ENCODE results near the gene CMTM8. TPM values are rescaled to one million over a fixed set of nuclear protein-coding genes. Genes with fewer than 3 reads are reported as not detected.

CMTM8 gene
- total RNA-seq, 2 donors from 2014 or later, result 5.8 to 11.6 TPM

DNA sequence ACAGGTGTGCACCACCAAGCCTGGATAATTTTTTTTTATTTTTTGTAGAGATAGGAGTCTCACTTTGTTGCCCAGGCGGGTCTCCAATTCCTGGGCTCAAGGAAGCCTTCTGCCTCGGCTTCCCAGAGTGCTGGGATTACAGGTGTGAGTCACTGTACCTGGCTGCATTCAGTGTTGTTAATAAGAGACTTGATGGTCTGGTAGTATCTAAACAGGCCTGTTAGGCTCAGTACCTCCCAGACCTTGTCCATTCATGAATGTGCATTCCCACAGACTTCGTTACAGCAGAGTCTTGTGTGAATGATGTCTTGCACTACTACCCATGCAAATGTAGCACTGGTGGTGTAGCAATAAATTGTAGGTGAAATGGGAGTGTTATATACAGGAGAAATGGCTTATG lies 17.7 kb downstream of the CMTM8 start:
- H3K9me3 Mint-ChIP-seq, result peaks cover 14% of the 10 kb centered on the region
- H3K27me3 Mint-ChIP-seq (ENCODE audit: insufficient read depth), result no peaks in the 10 kb centered on the region
- H3K36me3 Mint-ChIP-seq (ENCODE audit: low read depth), result peaks cover 4% of the 10 kb centered on the region
- H3K27ac Mint-ChIP-seq, result no peak overlapping the region
- Histone ChIP-seq H3K4me3 (ENCODE audit: low read length) (no peak overlapping the region), H3K27me3 (ENCODE audit: control insufficient read depth, insufficient read depth, low read length, poor library complexity, severe bottlenecking) (no peaks in the 10 kb centered on the region), H3K9me3 (ENCODE audit: control insufficient read depth, low read length) (peaks cover 6% of the 10 kb centered on the region), H3K9ac (ENCODE audit: extremely low read depth, low read length, poor library complexity, severe bottlenecking) (no peak overlapping the region), H3K27ac (ENCODE audit: low read depth, low read length) (no peak overlapping the region), H3K4me1 (ENCODE audit: control insufficient read depth, insufficient read depth, low read length) (no peaks in the 10 kb centered on the region), H3K36me3 (ENCODE audit: control insufficient read depth, insufficient read depth, low read length) (no peaks in the 10 kb centered on the region)
- no peak overlapping the region for H3K4me3 Mint-ChIP-seq
- H3K4me1 Mint-ChIP-seq, result peaks cover 4% of the 10 kb centered on the region
- TF ChIP-seq, protein P1, sequence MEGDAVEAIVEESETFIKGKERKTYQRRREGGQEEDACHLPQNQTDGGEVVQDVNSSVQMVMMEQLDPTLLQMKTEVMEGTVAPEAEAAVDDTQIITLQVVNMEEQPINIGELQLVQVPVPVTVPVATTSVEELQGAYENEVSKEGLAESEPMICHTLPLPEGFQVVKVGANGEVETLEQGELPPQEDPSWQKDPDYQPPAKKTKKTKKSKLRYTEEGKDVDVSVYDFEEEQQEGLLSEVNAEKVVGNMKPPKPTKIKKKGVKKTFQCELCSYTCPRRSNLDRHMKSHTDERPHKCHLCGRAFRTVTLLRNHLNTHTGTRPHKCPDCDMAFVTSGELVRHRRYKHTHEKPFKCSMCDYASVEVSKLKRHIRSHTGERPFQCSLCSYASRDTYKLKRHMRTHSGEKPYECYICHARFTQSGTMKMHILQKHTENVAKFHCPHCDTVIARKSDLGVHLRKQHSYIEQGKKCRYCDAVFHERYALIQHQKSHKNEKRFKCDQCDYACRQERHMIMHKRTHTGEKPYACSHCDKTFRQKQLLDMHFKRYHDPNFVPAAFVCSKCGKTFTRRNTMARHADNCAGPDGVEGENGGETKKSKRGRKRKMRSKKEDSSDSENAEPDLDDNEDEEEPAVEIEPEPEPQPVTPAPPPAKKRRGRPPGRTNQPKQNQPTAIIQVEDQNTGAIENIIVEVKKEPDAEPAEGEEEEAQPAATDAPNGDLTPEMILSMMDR (conservative IDR thresholded peaks at IDR 0.05), result no peak
- DNase-seq, result no peak
- 87 to 93% methylated on average over 3 of the region's 3 CpGs for WGBS, 2 experiments (ENCODE audit: insufficient coverage in 1 of 2, insufficient read length in 1 of 2)

DNA sequence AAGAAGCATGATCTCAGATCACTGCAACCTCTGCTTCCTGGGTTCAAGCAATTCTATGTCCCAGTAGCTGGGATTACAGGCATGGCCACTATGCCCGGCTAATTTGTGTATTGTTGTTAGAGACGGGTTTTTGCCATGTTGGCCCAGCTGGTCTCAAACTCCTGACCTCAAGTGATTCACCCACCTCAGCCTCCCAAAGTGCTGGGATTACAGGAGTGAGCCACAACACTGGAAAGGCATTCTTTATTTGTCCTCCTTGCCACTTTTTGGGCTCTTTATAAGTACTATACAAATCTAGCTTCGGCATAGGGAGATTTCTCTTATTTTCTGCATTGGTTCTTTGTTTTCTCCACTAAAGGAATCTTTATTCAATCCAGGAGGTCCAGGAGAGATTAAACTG lies 18.6 kb downstream of the CMTM8 start:
- peaks cover 4% of the 10 kb centered on the region for H3K4me1 Mint-ChIP-seq
- Histone ChIP-seq H3K36me3 (ENCODE audit: control insufficient read depth, insufficient read depth, low read length) (no peaks in the 10 kb centered on the region), H3K9me3 (ENCODE audit: control insufficient read depth, low read length) (peaks cover 6% of the 10 kb centered on the region), H3K9ac (ENCODE audit: extremely low read depth, low read length, poor library complexity, severe bottlenecking) (no peak overlapping the region), H3K4me1 (ENCODE audit: control insufficient read depth, insufficient read depth, low read length) (no peaks in the 10 kb centered on the region), H3K27ac (ENCODE audit: low read depth, low read length) (no peak overlapping the region), H3K27me3 (ENCODE audit: control insufficient read depth, insufficient read depth, low read length, poor library complexity, severe bottlenecking) (no peaks in the 10 kb centered on the region), H3K4me3 (ENCODE audit: low read length) (no peak overlapping the region)
- DNase-seq, result no peak
- H3K36me3 Mint-ChIP-seq (ENCODE audit: low read depth), result peaks cover 4% of the 10 kb centered on the region
- TF ChIP-seq, protein P1 (conservative IDR thresholded peaks at IDR 0.05), result no peak
- no peak overlapping the region for H3K4me3 Mint-ChIP-seq
- H3K27me3 Mint-ChIP-seq (ENCODE audit: insufficient read depth), result no peaks in the 10 kb centered on the region
- H3K27ac Mint-ChIP-seq, result no peak overlapping the region
- 71 to 85% methylated on average over 1 to 3 of the region's 3 CpGs for WGBS, 2 experiments (ENCODE audit: insufficient coverage in 1 of 2, insufficient read length in 1 of 2)
- H3K9me3 Mint-ChIP-seq, result peaks cover 14% of the 10 kb centered on the region

- Mint-ChIP-seq H3K36me3 (ENCODE audit: low read depth) (peaks cover 7% of the 10 kb centered on the region), H3K27ac (no peak overlapping the region), H3K27me3 (ENCODE audit: insufficient read depth) (no peaks in the 10 kb centered on the region), H3K4me1 (peaks cover 4% of the 10 kb centered on the region), H3K4me3 (no peak overlapping the region), H3K9me3 (peaks cover 14% of the 10 kb centered on the region)
- peaks cover 6% of the 10 kb centered on the region for H3K9me3 ChIP-seq (ENCODE audit: control insufficient read depth, low read length)
- H3K27ac ChIP-seq (ENCODE audit: low read depth, low read length), result no peak overlapping the region
- no peaks in the 10 kb centered on the region for H3K27me3 ChIP-seq (ENCODE audit: control insufficient read depth, insufficient read depth, low read length, poor library complexity, severe bottlenecking)
- TF ChIP-seq, protein P1 (conservative IDR thresholded peaks at IDR 0.05), result no peak
- WGBS, 2 experiments (ENCODE audit: insufficient coverage in 1 of 2, insufficient read length in 1 of 2), result 91 to 96% methylated on average over 1 to 6 of the region's 6 CpGs
- no peak for DNase-seq
- H3K36me3 ChIP-seq (ENCODE audit: control insufficient read depth, insufficient read depth, low read length), result no peaks in the 10 kb centered on the region
- no peak overlapping the region for H3K4me3 ChIP-seq (ENCODE audit: low read length)
- no peak overlapping the region for H3K9ac ChIP-seq (ENCODE audit: extremely low read depth, low read length, poor library complexity, severe bottlenecking)
- no peaks in the 10 kb centered on the region for H3K4me1 ChIP-seq (ENCODE audit: control insufficient read depth, insufficient read depth, low read length)
Measured at GRCh38 chr3:32257641-32258438, 19.4 kb downstream of the CMTM8 start.
